Adrenal gland (tissue), 5 donors: ENCODE results near the gene ZNF783.

Experiments used
- POLR2A ChIP-seq, 2 donors: fragments of 450-650 bp; IDR thresholded peaks; one replicate each; pipeline ENCODE4 v1.6.1; 2017; ENCODE audit warnings: antibody characterized with exemption in 2 of 2, mild to moderate bottlenecking in 2 of 2, moderate library complexity in 1 of 2
- TF ChIP-seq, protein P1 (sequence below), 6 experiments: fragments of 450-650 bp in 4 of 6; fragments of 200-600 bp in 2 of 6; sonication (generic) in 1 of 6; IDR thresholded peaks; 1 replicate in 5 of 6; 2 replicates in 1 of 6; pipeline versions ENCODE4 v1.5.1 to v1.8.0; 2016 to 2021; ENCODE audit warnings: antibody characterized with exemption in 6 of 6, mild to moderate bottlenecking in 2 of 6, moderate library complexity in 1 of 6
- donor health status: DM: no; HTN: no; CAD: no.

DNA sequence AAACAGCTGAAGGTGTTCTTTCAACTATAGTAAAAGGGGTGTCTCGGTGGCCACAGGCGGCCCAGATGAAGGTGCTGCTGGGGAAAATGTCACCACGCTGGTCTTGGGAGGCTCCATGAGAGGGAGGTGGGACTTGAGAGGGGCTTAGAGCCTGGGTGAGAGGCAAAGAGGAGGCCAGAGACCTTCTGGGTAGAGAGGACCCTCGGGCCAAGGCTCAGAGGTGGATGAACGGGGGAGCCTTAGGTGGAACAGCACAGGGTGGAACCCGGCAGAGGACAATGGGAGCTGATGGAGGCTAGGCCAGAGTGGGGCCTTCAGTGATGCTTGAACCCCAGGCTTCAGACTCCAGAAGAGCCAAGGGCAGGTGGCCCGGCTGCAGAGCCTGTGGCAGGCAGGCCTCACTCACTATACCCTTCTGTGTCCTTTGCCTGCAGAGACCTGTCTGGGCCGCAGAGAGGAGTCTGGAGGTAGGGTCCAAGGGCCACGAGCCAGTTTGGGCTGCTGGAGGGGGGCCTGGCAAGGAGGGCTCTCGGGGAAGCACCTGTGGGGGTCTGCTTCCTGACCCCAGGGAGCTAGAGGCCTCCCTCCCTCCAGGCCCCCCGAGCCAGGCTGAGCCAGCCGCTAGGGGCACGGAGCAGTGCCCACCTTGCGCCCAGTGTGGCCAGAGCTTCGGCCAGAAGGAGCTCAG lies 32.1 kb downstream of the ZNF783 start:
- TF ChIP-seq, protein P1, sequence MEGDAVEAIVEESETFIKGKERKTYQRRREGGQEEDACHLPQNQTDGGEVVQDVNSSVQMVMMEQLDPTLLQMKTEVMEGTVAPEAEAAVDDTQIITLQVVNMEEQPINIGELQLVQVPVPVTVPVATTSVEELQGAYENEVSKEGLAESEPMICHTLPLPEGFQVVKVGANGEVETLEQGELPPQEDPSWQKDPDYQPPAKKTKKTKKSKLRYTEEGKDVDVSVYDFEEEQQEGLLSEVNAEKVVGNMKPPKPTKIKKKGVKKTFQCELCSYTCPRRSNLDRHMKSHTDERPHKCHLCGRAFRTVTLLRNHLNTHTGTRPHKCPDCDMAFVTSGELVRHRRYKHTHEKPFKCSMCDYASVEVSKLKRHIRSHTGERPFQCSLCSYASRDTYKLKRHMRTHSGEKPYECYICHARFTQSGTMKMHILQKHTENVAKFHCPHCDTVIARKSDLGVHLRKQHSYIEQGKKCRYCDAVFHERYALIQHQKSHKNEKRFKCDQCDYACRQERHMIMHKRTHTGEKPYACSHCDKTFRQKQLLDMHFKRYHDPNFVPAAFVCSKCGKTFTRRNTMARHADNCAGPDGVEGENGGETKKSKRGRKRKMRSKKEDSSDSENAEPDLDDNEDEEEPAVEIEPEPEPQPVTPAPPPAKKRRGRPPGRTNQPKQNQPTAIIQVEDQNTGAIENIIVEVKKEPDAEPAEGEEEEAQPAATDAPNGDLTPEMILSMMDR (IDR thresholded peaks at IDR 0.05) = no peak
- no peak for TF ChIP-seq POLR2A (IDR thresholded peaks at IDR 0.05)
